A549 (cell line): ENCODE data around the gene PRKCQ.

Experiments
- CBX8 ChIP-seq: fragments of 200-600 bp; sonication (generic); IDR thresholded peaks from 2 replicates; pipeline ENCODE4 v1.6.1; 2016
- EP300 ChIP-seq, 2 experiments: fragments of >200 bp; sonication (Bioruptor Twin); formaldehyde crosslinking; IDR thresholded peaks; 2 replicates in 1 of 2; 3 replicates in 1 of 2; pipeline ENCODE4 v1.6.1; 2016 to 2017
- JUN ChIP-seq, 2 experiments: fragments of >200 bp; sonication (Bioruptor Twin); formaldehyde crosslinking; IDR thresholded peaks; 2 replicates in 1 of 2; 3 replicates in 1 of 2; pipeline ENCODE4 v1.6.1; 2016 to 2017
- NFE2L2 ChIP-seq: fragments of 150-350 bp; conservative IDR thresholded peaks from 2 replicates; pipeline ENCODE4 v1.6.1; 2014; ENCODE audit warnings: low read length
- POLR2A ChIP-seq: IDR thresholded peaks from 2 replicates; pipeline ENCODE4 v1.6.1; 2012; ENCODE audit warnings: mild to moderate bottlenecking, low read length
- POLR2AphosphoS2 ChIP-seq: conservative IDR thresholded peaks from 2 replicates; pipeline ENCODE4 v1.6.1; 2012; ENCODE audit warnings: low read length, improper control_type of control experiment, inconsistent platforms
- RARB ChIP-seq: fragments of 250-450 bp; sonication (Bioruptor Pico); IDR thresholded peaks from 2 replicates; pipeline ENCODE4 v1.8.0; 2021; ENCODE audit warnings: mild to moderate bottlenecking, moderate library complexity
- RFX5 ChIP-seq: fragments of 450-650 bp; IDR thresholded peaks from 2 replicates; pipeline ENCODE4 v1.7.1; 2014; ENCODE audit warnings: antibody characterized with exemption, mild to moderate bottlenecking, moderate library complexity
- TP53 ChIP-seq: fragments of 250-450 bp; sonication (Bioruptor Pico); IDR thresholded peaks from 2 replicates; pipeline ENCODE4 v1.5.0; 2021; ENCODE audit warnings: mild to moderate bottlenecking, moderate library complexity
- TF ChIP-seq, protein P1 (sequence below): fragments of >200 bp; sonication (Bioruptor Twin); formaldehyde crosslinking; IDR thresholded peaks from 3 replicates; pipeline ENCODE4 v1.5.1; 2016
- TF ChIP-seq, protein P2 (sequence below): fragments of >200 bp; sonication (Bioruptor Twin); formaldehyde crosslinking; IDR thresholded peaks from 2 replicates; pipeline ENCODE4 v1.6.1; 2016
- TF ChIP-seq, protein P3 (sequence below): IDR thresholded peaks from 2 replicates; pipeline ENCODE4 v1.6.1; 2012

DNA sequence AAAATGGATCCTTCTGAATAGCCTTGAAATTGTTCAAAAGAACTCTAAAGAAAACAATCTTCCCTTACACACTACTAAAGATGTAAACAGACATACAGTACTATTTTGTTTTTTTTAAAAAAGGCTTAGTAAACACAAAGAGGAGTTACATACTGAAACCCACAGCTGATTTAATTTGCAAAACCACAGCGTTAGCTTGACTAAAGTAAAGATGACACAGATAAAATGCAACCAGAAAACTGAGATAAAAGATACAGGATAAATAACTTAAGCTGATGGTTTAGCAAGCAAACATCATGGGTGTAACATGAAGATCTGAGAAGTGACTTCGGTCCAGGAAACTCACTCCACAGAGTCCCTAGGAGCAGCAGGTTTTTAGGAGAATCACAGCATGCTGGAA is 21.8 kb downstream of the PRKCQ start:
- TF ChIP-seq, protein P1, sequence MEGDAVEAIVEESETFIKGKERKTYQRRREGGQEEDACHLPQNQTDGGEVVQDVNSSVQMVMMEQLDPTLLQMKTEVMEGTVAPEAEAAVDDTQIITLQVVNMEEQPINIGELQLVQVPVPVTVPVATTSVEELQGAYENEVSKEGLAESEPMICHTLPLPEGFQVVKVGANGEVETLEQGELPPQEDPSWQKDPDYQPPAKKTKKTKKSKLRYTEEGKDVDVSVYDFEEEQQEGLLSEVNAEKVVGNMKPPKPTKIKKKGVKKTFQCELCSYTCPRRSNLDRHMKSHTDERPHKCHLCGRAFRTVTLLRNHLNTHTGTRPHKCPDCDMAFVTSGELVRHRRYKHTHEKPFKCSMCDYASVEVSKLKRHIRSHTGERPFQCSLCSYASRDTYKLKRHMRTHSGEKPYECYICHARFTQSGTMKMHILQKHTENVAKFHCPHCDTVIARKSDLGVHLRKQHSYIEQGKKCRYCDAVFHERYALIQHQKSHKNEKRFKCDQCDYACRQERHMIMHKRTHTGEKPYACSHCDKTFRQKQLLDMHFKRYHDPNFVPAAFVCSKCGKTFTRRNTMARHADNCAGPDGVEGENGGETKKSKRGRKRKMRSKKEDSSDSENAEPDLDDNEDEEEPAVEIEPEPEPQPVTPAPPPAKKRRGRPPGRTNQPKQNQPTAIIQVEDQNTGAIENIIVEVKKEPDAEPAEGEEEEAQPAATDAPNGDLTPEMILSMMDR: no peak
- TF ChIP-seq RARB: no peak
- no peak for TF ChIP-seq JUN (IDR thresholded peaks at IDR 0.05)
- no peak for TF ChIP-seq POLR2AphosphoS2
- TF ChIP-seq CBX8: no peak
- TF ChIP-seq NFE2L2: no peak
- TF ChIP-seq POLR2A: no peak
- TF ChIP-seq TP53 (CRISPR knock-in tag): no peak
- TF ChIP-seq EP300 (IDR thresholded peaks at IDR 0.05): no peak
- TF ChIP-seq RFX5: no peak
- TF ChIP-seq, protein P2, sequence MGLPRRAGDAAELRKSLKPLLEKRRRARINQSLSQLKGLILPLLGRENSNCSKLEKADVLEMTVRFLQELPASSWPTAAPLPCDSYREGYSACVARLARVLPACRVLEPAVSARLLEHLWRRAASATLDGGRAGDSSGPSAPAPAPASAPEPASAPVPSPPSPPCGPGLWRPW: no peak
- TF ChIP-seq, protein P3, sequence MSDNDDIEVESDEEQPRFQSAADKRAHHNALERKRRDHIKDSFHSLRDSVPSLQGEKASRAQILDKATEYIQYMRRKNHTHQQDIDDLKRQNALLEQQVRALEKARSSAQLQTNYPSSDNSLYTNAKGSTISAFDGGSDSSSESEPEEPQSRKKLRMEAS: no peak
